ENCODE data around the gene PARM1.

Gene PARM1

DNA sequence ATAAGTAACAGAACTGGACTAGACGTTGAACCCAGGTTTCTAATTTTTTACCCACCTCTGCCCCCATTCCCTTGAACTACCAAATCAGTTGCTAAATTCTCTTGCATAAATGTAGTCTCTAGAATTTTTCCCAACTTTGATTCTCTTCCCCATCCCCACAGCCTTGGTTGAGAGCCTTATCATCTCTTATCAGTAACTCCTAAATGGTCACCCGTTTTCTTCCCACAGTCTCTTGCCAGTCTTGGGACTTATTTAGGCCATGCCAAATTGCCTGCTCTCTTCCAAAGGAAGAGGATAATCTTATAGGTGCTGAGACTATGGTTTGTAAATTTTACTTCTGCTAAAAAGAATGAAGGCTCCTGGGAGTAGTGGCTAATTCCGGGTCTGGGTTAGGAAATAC is 13.3 kb downstream of the PARM1 start:
- in situ Hi-C loops (cut with HindIII; ENCODE audit: low sequenced_read_pairs) = no loop called here
- no peak overlapping the region for H3K4me3 ChIP-seq (ENCODE audit: low read depth, low read length)
- no peak for DNase-seq (ENCODE audit: low read depth)
- TF ChIP-seq, protein P1, sequence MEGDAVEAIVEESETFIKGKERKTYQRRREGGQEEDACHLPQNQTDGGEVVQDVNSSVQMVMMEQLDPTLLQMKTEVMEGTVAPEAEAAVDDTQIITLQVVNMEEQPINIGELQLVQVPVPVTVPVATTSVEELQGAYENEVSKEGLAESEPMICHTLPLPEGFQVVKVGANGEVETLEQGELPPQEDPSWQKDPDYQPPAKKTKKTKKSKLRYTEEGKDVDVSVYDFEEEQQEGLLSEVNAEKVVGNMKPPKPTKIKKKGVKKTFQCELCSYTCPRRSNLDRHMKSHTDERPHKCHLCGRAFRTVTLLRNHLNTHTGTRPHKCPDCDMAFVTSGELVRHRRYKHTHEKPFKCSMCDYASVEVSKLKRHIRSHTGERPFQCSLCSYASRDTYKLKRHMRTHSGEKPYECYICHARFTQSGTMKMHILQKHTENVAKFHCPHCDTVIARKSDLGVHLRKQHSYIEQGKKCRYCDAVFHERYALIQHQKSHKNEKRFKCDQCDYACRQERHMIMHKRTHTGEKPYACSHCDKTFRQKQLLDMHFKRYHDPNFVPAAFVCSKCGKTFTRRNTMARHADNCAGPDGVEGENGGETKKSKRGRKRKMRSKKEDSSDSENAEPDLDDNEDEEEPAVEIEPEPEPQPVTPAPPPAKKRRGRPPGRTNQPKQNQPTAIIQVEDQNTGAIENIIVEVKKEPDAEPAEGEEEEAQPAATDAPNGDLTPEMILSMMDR (IDR thresholded peaks at IDR 0.05; ENCODE audit: low read depth, low read length, missing control alignments) = no peak

DNA sequence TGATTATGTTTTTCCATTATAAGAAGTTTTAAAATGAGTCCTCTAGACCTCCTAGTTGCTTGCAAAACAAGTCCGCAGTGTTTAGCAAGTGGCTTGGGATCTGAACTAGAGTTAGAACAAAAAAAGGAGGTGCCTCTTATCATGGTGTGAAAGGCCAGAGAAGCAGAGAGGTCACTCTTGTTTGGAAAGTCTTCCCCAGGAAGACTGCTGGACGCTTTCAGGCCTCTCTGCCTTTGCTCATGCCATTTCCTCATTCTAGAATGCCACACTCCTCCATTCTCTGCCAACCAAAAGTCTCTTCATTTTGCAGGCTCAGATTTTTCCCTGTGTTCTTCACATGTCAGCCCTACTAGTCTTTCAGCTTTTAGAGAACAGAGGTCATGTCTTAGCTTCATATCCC is 14.9 kb downstream of the PARM1 start:
- in situ Hi-C loops (cut with HindIII; ENCODE audit: low sequenced_read_pairs) = no loop called here
- DNase-seq (ENCODE audit: low read depth) = no peak
- no peak overlapping the region for H3K4me3 ChIP-seq (ENCODE audit: low read depth, low read length)
- TF ChIP-seq, protein P1 (IDR thresholded peaks at IDR 0.05; ENCODE audit: low read depth, low read length, missing control alignments) = no peak

DNA sequence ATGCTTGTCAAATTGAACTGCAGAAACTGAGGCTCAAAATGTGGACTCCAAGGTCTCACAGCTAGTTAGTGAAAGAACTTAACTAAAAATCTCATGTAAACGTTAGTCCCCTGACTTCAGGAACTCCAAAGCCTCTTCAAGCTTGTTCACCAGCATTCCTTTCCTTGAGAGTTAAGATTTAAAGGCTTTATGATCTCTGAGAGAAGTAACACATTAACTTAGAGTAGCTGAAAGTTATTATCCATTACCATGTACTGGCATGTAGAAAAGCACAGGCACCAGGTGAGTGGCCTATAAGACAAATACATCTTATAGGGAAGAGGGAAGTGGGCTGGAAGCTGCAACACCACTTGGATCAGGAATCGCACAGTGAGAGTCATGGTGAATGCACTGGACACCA is 15.3 kb downstream of the PARM1 start:
- in situ Hi-C loops (cut with HindIII; ENCODE audit: low sequenced_read_pairs) = no loop called here
- no peak overlapping the region for H3K4me3 ChIP-seq (ENCODE audit: low read depth, low read length)
- TF ChIP-seq, protein P1 (IDR thresholded peaks at IDR 0.05; ENCODE audit: low read depth, low read length, missing control alignments) = no peak
- DNase-seq (ENCODE audit: low read depth) = no peak

DNA sequence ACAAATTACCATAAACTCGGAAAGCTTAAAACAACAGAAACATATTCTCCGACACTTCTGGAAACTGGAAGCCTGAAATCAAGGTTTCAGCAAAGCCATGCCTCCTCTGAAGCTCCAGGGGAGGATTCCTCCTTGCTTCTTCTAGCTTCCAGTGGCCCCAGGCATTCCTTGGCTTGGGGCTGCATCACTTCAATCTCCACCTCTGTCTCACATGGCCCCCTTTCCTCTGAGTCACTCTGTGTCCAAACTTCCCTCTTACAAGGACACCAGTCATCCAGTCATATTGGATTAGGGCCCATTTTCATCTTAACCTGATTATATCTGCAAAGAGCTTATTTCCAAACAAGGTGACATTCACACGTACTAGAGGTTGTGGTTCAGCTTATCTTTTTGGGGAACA is 17.3 kb downstream of the PARM1 start:
- DNase-seq (ENCODE audit: low read depth) = no peak
- TF ChIP-seq, protein P1 (IDR thresholded peaks at IDR 0.05; ENCODE audit: low read depth, low read length, missing control alignments) = no peak
- H3K4me3 ChIP-seq (ENCODE audit: low read depth, low read length) = no peak overlapping the region
- in situ Hi-C loops (cut with HindIII; ENCODE audit: low sequenced_read_pairs) = no loop called here

DNA sequence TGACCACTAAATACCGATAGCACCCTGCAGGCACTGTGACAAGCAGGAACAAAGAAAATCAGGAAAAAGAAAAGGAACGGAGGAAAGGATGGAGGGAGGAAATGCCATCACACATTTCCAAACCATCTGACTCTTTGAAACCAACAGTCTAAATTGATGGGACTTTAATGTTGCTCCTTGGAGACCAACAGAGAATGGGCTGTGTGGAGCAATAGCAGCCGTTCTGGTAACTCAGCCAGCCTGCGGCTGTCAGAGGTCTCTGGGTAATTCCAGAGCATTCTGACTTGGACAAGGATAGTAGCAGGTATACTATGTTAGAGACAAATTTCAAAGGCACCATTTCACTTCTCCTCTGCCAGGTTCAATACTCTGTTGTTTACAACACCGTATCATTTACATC is 18.0 kb downstream of the PARM1 start:
- H3K4me3 ChIP-seq (ENCODE audit: low read depth, low read length) = no peak overlapping the region
- TF ChIP-seq, protein P1 (IDR thresholded peaks at IDR 0.05; ENCODE audit: low read depth, low read length, missing control alignments) = no peak
- DNase-seq (ENCODE audit: low read depth) = no peak
- in situ Hi-C loops (cut with HindIII; ENCODE audit: low sequenced_read_pairs) = no loop called here

DNA sequence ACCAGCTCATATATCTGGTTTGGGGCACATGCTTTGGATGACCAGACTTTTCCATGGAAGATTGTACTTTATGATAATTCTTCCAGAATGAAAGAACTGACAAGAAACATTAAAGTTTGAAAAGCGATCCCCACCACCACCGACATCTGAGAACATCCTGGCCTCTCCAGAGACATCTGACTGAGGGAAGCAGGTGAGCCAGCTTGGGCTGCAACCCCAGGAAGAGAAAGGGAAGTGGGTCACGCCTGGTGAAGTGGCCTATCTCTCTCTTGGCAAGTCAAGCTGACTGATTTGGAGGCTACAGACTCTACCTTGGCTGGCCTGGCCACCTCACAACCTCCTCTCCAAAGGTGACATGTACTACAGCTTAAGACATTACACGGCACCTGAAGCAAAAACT is 20.7 kb downstream of the PARM1 start:
- H3K4me3 ChIP-seq (ENCODE audit: low read depth, low read length) = no peak overlapping the region
- DNase-seq (ENCODE audit: low read depth) = no peak
- TF ChIP-seq, protein P1 (IDR thresholded peaks at IDR 0.05; ENCODE audit: low read depth, low read length, missing control alignments) = no peak
- in situ Hi-C loops (cut with HindIII; ENCODE audit: low sequenced_read_pairs) = no loop called here

DNA sequence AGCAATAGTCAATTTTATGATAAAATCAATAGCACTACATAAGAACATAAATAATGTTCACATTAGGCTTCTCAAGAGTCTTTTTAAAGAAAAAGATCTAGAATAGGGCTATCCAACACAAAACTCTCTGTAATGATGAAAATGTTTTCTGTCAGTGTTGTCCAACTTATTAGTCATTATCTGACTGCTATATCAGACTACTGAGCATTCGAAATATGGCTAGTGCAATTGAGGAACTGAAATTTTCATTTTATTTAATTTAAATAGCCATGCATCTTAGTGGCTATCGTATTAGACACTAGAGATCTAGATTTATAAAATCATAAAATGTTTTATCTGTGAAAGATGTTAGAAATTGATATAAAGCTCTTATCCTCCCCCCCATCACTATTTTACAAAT is 26.0 kb downstream of the PARM1 start:
- H3K4me3 ChIP-seq (ENCODE audit: low read depth, low read length) = no peak overlapping the region
- in situ Hi-C loops (cut with HindIII; ENCODE audit: low sequenced_read_pairs) = no loop called here
- TF ChIP-seq, protein P1 (IDR thresholded peaks at IDR 0.05; ENCODE audit: low read depth, low read length, missing control alignments) = no peak
- no peak for DNase-seq (ENCODE audit: low read depth)

Data from astrocyte of the cerebellum (primary cell).